ACC112 (cell line): ENCODE results near the gene ARHGAP22.

Experiments
- H2AFZ ChIP-seq: fragments of 200-600 bp; sonication (generic); one replicate; pipeline ENCODE4 v1.6.0; 2017; ENCODE audit warnings: antibody characterized with exemption, low read length; ENCODE audit not compliant: unreplicated experiment
- H3K27ac ChIP-seq: fragments of 200-600 bp; sonication (generic); 2 replicates; pipeline ENCODE4 v1.5.1; 2014; ENCODE audit warnings: low read depth, mild to moderate bottlenecking, antibody characterized with exemption, low read length, moderate library complexity
- H3K27me3 ChIP-seq: fragments of 200-600 bp; sonication (generic); 2 replicates; pipeline ENCODE4 v1.6.1; 2014; ENCODE audit warnings: mild to moderate bottlenecking, antibody characterized with exemption, low read length, moderate library complexity, mixed read lengths; ENCODE audit not compliant: insufficient read depth
- H3K36me3 ChIP-seq: fragments of 200-600 bp; sonication (generic); 2 replicates; pipeline ENCODE4 v1.6.1; 2016; ENCODE audit warnings: mild to moderate bottlenecking, antibody characterized with exemption, low read length, moderate library complexity, mixed read lengths; ENCODE audit not compliant: insufficient read depth
- H3K4me1 ChIP-seq: fragments of 200-600 bp; sonication (generic); one replicate; pipeline ENCODE4 v1.6.1; 2016; ENCODE audit warnings: low read length, mixed read lengths; ENCODE audit not compliant: insufficient read depth, unreplicated experiment, control insufficient read depth
- H3K4me3 ChIP-seq: fragments of 200-600 bp; sonication (generic); 2 replicates; pipeline ENCODE4 v1.5.1; 2014; ENCODE audit warnings: mild to moderate bottlenecking, low read depth, low read length
- H3K79me2 ChIP-seq: fragments of 200-600 bp; sonication (generic); one replicate; pipeline ENCODE4 v1.6.0; 2016; ENCODE audit warnings: low read length; ENCODE audit not compliant: control insufficient read depth, unreplicated experiment, insufficient read depth

The ARHGAP22 gene

DNA sequence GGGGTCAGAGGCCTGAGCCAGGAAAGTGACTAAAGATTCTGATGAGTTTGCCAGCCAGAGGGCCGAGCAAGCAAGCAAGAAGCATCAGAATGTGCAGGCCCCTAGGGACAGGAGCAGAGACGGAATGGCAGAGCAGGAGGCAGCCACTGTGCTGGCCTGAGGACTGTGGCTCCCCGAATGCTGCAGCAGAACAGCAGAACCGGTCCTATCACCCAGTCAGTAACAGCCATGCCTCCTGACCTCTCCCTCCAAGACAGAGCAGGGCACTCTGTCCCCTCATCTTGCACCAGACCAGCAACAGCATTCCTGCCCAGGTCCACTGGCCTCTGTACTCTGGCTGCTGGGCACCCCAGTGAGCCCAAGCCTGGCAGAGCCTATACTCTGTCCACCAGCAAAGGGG lies 85.9 kb downstream of the ARHGAP22 start:
- Histone ChIP-seq H3K4me1 (peaks cover 12% of the 10 kb centered on the region), H3K27me3 (no peaks in the 10 kb centered on the region), H3K27ac (no peak overlapping the region), H2AFZ (no peak overlapping the region), H3K36me3 (peaks cover 13% of the 10 kb centered on the region), H3K4me3 (no peak overlapping the region), H3K79me2 (peaks cover 25% of the 10 kb centered on the region)

GRCh38 chr10:48517911-48518811 lies 86.7 kb downstream of the ARHGAP22 start:
- Histone ChIP-seq H3K4me1 (peaks cover 12% of the 10 kb centered on the region), H3K36me3 (peaks cover 13% of the 10 kb centered on the region), H3K79me2 (peaks cover 31% of the 10 kb centered on the region), H3K27ac (no peak overlapping the region), H3K4me3 (no peak overlapping the region), H2AFZ (no peak overlapping the region), H3K27me3 (no peaks in the 10 kb centered on the region)

DNA sequence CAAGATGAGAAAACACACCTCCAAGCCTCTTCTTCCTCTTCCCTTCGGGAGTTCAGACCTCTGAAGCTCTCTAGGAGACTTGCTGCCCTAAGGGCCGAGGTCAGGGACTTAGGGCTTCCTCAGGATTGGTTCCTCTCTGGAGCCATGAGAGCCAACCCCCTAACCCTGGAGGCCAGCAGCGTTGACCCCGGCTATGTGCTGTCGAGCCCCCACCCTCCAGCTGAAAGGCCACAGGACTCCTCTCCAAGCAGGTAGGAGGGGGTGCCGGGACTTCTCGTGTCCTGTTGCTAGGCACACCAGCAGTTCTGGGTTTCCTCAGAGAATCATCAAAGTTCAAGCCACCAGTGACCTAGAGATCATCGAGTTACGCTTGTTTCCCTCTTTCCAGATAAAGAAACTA lies 87.4 kb downstream of the ARHGAP22 start:
- peaks cover 12% of the 10 kb centered on the region for H3K4me1 ChIP-seq
- H3K79me2 ChIP-seq = peaks cover 37% of the 10 kb centered on the region
- H3K27me3 ChIP-seq = no peaks in the 10 kb centered on the region
- H3K4me3 ChIP-seq = no peak overlapping the region
- H2AFZ ChIP-seq = no peak overlapping the region
- no peak overlapping the region for H3K27ac ChIP-seq
- peaks cover 13% of the 10 kb centered on the region for H3K36me3 ChIP-seq

DNA sequence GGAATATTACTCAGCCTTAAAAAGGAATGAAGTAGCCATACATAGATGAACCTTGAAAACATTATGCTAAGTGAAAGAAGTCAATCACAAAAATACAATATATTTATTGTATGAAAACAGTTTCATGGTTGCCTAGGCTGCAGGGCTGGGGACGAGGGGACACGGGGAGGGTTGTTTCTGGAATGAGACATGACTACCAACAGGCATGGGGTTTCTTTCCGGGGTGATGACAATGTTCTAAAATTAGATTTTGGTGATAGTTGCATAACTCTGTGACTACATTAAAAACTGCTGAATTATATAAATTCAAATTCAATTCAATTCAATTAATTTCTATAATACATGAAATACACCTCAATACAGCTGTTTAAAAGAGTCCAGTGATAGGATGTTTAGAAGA lies 88.0 kb downstream of the ARHGAP22 start:
- H3K79me2 ChIP-seq = peaks cover 43% of the 10 kb centered on the region
- H2AFZ ChIP-seq = no peak overlapping the region
- H3K27ac ChIP-seq = no peak overlapping the region
- H3K27me3 ChIP-seq = no peaks in the 10 kb centered on the region
- peaks cover 7% of the 10 kb centered on the region for H3K4me1 ChIP-seq
- peaks cover 13% of the 10 kb centered on the region for H3K36me3 ChIP-seq
- no peak overlapping the region for H3K4me3 ChIP-seq

DNA sequence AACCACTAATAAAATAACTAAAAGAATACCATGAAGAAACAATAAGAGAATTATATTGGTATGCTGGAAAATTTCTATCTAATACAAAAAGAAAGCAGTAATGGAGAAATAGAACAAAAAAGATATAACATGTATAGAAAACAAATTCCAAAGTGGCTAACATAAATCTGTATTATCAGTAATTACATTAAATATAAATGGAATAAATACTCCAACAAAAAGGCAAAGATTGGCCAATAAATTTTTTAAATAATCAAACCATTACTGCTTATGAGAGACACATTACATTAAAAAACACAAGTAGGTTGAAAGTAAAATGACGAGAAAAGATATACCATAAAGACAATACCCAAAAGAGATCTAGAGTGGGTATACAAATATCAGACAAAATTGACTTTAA lies 90.0 kb downstream of the ARHGAP22 start:
- H3K4me3 ChIP-seq = no peak overlapping the region
- peaks cover 13% of the 10 kb centered on the region for H3K36me3 ChIP-seq
- peaks cover 2% of the 10 kb centered on the region for H3K4me1 ChIP-seq
- peaks cover 56% of the 10 kb centered on the region for H3K79me2 ChIP-seq
- H3K27me3 ChIP-seq = no peaks in the 10 kb centered on the region
- H2AFZ ChIP-seq = no peak overlapping the region
- H3K27ac ChIP-seq = no peak overlapping the region

GRCh38 chr10:48514255-48514654 lies 90.6 kb downstream of the ARHGAP22 start:
- Histone ChIP-seq H3K27me3 (no peaks in the 10 kb centered on the region), H3K36me3 (peaks cover 13% of the 10 kb centered on the region), H3K27ac (no peak overlapping the region), H2AFZ (no peak overlapping the region), H3K4me3 (no peak overlapping the region), H3K79me2 (peaks cover 62% of the 10 kb centered on the region), H3K4me1 (peaks cover 5% of the 10 kb centered on the region)

DNA sequence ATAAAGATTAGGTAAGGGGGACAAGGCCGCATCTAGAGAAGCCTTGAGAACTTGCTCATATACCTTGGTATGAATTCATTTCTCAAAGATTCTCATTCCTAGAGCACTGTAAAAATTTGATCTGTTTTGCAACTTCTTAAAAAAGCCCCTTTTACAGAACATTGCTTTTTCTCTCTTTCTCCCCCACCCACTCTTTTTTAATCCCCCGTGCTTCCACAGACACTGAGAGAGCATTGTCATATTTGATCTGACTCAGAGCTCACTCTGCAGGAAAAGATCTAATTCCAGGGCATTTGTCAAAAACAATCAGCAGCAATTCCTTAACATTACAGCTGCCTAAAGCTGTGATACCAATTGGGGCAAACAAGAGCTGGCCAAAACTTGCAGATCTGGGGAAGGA lies 92.0 kb downstream of the ARHGAP22 start:
- H3K36me3 ChIP-seq = peaks cover 13% of the 10 kb centered on the region
- no peak overlapping the region for H3K27ac ChIP-seq
- no peak overlapping the region for H3K4me3 ChIP-seq
- peaks cover 68% of the 10 kb centered on the region for H3K79me2 ChIP-seq
- H2AFZ ChIP-seq = no peak overlapping the region
- no peaks in the 10 kb centered on the region for H3K27me3 ChIP-seq
- H3K4me1 ChIP-seq = peaks cover 15% of the 10 kb centered on the region

- peaks cover 66% of the 10 kb centered on the region for H3K79me2 ChIP-seq
- peaks cover 12% of the 10 kb centered on the region for H3K36me3 ChIP-seq
- no peak overlapping the region for H2AFZ ChIP-seq
Measured at GRCh38 chr10:48511875-48512231, 93.0 kb downstream of the ARHGAP22 start.

DNA sequence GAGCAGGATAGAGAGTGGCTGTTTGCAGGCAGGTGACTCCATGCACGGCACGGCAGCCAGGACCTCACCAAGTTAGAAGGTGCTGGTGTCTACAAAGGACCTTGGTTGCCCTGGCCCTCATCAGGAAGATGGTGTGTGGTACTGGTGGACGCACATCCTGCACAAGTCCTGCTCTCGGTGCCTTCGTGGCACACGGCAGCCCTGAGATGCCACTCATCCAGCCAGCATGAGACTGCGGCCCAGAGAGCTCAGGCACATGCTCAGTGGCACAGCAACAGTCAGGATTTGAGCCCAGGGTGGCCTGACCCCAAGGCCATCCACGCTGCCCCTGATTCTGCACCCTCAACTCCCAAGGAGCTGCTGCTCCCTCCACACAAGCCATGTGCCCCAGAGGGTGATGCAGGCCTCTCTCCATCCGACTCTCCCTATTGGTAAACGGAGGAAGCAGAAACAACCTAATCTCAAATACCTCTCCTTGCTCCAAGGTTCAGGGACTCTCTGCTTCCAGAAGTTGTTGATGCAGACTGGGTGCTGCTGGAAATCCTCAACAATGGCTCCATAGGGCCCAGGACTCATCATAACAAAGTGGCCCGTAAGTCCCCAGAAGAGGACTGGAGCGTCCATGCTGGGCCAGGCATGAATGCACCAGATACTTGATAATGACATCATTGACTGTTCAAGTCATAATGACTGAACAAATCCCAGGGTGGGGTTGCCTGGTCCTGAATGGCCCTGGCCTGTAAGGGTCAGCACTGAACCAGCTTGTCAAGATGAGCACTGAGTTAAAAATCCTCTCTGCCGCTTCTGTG lies 93.6 kb downstream of the ARHGAP22 start:
- Histone ChIP-seq H3K27ac (no peak overlapping the region), H3K79me2 (peaks cover 69% of the 10 kb centered on the region), H3K36me3 (peaks cover 8% of the 10 kb centered on the region), H3K4me3 (no peak overlapping the region), H3K27me3 (no peaks in the 10 kb centered on the region), H2AFZ (no peak overlapping the region), H3K4me1 (peaks cover 17% of the 10 kb centered on the region)

More at GRCh38 chr10:48511875-48512231, 93.0 kb downstream of the ARHGAP22 start:
- Histone ChIP-seq H3K27ac (no peak overlapping the region), H3K27me3 (no peaks in the 10 kb centered on the region), H3K4me3 (no peak overlapping the region), H3K4me1 (peaks cover 17% of the 10 kb centered on the region)

DNA sequence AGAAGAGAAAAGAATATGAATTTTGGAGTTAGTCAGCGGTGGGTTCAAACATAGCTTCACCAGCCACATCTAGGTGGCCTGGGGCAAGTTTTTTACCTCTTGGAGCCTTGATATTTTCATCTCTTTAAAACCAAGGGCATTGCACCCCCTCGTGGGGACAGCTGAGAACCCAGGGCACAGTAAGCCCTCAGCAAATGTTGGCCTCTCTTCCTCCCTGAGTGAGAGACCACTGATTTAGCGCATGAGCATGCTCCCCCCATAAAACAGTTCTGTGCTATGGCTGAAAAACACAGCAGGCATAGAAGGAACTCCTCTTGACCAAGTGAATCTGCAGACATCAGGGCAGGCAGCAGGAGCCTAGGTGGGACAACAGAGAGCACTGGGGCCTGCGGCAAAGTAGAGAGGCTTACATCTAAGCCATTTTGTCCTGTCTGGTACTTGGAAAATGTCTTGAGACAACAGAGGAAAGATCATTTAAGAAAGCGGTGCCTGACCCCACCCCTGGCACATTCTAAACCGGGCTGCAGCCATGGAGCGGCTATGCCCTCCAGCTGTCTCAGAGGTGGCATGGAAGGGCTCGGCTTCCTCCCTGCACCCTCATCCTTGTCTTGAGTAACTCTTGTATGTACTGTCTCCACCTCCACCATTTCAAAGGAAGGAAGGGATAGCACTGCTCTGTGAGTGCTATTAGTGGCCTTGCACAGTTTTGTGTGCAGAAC lies 94.7 kb downstream of the ARHGAP22 start:
- H2AFZ ChIP-seq = no peak overlapping the region
- no peak overlapping the region for H3K27ac ChIP-seq
- peaks cover 17% of the 10 kb centered on the region for H3K4me1 ChIP-seq
- peaks cover 1% of the 10 kb centered on the region for H3K36me3 ChIP-seq
- peaks cover 63% of the 10 kb centered on the region for H3K79me2 ChIP-seq
- no peak overlapping the region for H3K4me3 ChIP-seq
- no peaks in the 10 kb centered on the region for H3K27me3 ChIP-seq
